PC-9 (cell line): ENCODE measurements around the gene STAG1.

Experiments
- CTCF ChIP-seq: fragments of 200-600 bp; sonication (generic); conservative IDR thresholded peaks from 2 replicates; pipeline ENCODE4 v1.6.1; 2017; ENCODE audit warnings: mixed run types, antibody characterized with exemption, mild to moderate bottlenecking, moderate library complexity
- EZH2 ChIP-seq: fragments of 200-600 bp; sonication (generic); IDR thresholded peaks from 2 replicates; pipeline ENCODE4 v1.8.0; 2017; ENCODE audit warnings: antibody characterized with exemption, low read depth

- TF ChIP-seq CTCF (no peak), EZH2 (no peak)
Measured at GRCh38 chr3:136296960-136297359, 455.2 kb downstream of the STAG1 start.
